Stimulated activated CD4-positive, alpha-beta T cell treated with anti-CD3 and anti-CD28 coated beads, Interleukin-2, amount 100 ng/mL, for 4 hours (primary cell): ENCODE results near the gene PROM1.

Experiments
- DNase-seq: peaks from one replicate; pipeline ENCODE4 v3.0.0-alpha.2; 2020; ENCODE audit warnings: low read depth

The PROM1 gene

DNA sequence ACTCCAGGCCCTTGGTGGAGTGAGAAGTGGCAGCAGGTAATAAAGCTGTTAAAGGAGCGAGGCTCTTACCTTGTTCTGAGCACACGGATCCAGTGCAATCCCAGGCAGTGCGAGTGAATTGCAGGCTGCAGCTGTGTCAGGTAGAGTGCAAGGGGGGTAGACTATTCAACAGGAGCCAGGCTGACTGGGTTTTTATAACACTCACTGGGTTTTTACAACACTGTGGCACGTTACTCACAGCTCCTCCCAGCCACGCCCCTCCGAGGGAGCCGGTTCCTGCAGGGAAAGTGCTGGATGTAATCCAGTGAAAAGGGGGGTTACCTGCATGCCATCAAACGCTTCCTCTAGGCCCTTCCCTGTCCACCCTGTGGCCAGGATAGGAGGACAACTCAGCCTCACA, 145.6 kb downstream of the PROM1 start:
- no peak for DNase-seq

GRCh38 chr4:15936495-15936894, 147.3 kb downstream of the PROM1 start:
- DNase-seq: no peak

DNA sequence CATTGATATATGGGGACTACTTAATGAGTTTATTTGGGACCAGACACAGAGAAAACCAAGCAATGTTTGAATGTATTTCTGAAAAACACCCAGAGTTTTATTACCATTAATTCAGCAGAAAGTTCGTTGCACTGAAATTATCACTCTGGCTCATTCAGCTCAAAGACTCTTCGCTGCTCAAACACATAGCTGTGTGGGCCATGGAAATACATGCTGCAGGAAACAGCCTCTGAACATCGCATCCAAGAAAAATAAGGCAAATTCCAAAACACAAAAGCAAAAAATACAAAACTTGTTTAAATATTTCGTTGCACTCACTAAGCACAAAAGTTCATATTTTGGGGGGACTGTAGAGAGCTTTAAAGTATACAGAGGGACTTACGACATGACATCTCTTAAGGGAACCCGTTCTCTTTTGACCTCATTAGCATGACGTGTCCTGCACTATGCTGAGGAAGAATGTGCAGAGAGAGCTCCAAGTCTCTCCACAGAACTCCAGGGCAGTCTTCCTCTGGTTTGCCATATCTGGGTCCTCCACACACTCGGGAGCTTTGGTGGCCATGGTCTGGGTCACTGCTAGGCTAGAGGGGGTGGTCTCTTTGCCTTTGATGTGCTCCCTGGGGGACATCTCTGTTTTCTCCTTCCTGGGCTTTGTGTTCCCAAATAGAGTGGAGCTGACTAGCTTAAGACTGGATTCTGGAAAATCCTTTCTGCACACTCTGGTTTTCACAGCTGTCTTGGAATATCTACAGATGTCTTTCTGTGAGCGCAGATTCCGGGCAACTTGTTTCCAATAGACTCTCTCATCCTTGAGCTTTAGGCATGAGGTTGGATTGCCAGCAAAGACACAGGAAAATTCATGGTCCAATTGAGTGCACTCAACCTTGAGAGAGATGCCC, 148.1 kb downstream of the PROM1 start:
- DNase-seq: no peak

DNA sequence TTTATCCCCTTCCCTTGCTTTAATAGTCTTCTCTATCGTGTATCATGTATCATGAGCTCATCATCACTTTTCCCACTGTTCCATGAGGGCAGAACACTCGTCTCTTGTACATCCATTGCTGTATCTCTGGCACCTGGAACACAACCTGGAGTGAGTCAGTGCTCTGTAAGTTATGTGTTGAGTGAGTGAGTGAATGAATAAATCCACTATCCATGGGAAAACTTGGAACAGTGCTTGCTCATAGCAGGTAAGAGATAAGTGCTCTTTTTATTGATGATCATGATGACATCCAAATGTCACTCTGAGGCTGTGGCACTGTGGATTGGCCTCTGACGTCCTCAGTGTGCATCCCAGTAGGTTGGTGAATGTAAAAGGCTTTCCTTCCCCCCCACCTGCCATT, 149.6 kb downstream of the PROM1 start:
- DNase-seq: no peak

- DNase-seq: no peak
These were observed 152.2 kb downstream of the PROM1 start for GRCh38 chr4:15931451-15932210.

GRCh38 chr4:15930314-15930713, 153.5 kb downstream of the PROM1 start:
- no peak for DNase-seq

DNA sequence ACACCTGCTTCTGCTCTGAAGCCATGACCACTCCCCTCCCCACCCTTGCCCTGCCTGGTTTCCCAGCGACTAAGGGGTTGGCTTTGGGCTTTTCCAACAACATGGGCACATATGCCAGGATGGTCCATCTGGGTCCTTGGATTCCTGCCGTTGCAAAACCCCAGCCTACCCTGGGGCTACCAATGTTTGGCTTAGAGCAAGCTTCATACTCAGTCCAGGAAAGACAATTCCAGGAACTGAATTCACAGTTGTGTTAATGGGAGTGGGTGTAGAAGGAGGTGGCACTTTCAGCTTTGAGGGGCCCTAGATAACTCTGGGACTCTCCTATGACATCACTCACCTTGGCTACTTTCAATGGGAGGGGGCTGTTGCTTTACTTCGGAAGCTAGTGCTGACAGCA, 154.3 kb downstream of the PROM1 start:
- DNase-seq: no peak

DNA sequence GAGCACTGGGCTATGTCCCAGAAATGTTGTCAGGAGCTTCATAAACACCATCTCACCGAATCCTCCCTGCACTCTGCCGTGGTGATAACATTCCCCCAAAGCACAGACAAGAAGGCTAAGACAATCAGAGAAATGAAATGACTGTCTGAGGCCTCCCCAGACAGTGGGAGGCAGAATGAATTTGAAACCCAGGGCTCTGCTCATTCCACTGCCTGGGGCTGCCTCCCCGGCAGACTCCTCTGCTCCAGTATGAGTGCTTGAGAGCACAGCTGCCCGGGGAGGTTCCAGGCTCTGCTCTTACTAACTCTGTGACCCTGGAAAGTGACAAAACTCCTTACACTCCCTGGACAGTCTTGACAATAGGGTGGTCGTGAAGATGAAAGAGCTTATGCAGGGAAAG, 154.9 kb downstream of the PROM1 start:
- DNase-seq: no peak

DNA sequence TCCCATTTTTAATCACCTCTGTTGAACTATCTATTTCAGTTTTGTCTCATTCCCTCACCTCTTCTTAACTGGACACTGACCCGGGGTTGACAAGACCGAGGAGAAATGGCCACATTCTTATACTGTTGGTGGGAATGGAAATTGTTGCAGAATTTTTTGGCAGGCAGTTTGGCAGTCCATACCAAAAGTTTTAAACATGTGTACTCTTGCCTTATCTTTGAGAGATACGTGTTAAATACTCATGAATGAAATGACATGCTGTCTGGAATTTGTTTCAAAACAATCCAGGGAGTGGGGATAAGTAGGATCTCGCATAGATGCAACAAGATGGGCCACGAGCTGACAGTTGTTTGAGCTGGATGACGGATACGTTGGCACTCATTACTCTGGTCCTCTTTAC, 157.3 kb downstream of the PROM1 start:
- no peak for DNase-seq

DNA sequence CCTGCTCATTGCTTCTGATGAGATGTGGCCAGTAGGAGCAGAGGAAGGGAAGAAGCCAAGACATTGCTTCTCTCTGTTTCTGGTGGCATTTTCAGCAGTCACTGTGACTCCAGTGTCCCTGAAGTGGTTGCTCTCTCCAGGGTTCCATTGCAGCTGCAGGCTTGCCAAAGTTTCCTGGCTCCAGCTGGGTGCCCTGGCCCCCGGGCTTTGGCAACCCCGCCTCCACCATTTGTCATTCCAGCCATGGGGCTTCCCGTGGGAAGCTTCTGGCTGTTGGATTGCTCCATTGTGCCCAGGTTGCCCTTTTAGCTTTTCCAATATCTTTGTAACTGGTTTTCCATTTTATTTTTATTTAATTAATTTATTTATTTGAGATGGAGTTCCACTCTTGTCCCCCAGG, 158.0 kb downstream of the PROM1 start:
- DNase-seq: no peak

DNA sequence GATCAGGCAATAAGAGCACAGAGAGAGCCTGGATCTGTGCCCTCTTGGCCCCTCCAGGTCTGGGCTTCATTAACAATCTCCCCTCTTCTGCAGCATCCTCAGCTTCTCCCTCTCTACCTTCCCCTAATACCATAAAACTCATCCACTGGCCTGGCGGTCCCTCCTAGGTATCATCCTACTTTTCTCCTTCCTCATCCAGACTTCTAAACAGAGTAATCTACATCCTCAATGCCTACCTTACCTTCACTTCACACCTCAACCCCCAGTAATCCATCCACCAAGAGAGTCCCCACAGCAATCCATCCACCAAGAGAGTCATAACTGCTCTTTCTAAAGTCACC, 162.3 kb downstream of the PROM1 start:
- no peak for DNase-seq

DNA sequence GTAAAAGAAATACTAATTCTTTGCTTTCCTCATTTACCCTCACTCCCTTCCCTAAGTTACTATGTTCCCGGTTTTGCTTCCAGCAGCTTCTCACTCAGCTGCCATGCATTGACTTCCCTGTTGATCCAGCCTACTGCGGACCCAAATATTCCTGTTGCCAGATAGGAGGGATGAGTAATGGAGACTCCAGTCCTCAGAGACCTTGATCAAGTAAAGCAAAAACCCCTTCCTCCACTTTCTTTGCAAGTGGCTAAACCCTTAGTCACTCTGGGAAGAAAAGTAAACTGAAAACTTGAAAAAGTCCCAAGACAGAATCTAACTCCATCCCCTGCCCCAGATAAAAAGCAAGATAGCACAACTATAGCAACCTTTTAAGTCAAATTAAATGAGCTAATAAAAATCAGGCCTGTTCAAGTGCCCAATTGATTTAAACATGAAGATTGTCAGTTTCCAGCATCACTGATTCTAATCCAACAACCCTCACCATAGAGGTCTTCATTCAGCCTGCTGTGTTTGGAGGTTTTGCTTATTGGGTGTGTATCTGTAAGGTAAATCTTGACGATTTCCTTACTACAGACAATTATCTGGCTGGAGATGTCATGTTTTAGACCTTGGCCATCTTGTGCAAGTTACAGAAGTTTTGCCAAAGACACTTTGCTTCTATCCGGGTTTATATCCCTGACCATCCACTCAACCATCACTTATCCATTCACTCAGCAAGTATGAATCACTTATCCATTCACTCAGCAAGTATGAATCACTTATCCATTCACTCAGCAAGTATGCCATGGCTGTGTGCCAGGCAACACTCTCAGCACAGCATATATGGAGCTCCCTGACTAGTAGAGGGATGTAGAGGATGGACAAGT, 162.9 kb downstream of the PROM1 start:
- no peak for DNase-seq

DNA sequence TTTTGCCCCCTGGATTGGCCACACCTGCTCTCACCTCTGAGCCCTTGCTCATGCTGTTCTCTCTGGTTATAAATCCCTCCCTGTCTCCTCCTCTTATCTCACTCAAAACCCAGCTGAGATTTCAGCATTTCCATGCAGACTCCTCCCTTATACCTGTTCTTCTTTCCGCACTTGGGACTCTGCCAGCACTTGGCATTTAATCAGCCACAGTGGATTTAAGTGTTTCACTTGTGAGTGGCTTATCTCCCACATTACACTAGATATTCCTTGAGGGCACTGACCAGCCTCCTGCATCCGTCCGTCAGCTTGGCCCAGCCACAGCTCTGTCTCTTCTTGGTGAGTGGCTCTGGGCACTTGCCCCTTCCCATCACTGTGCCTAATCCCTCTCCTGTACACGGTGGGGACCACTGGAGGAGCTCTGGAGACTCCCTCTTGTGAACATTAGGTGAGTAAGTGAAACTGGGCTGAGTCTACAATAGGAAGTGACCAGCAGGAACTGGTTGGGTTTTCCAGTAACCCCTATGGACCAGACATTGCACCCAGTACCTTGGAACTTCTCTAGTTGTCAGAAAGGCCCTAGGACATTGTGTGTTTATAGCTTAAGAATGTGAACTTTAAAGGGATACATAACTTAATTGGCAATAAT, 165.2 kb downstream of the PROM1 start:
- no peak for DNase-seq
